ENCODE results near the gene PRR15.
"Not testable (repeated sequence)": the region's sequence is repeated elsewhere in the genome, so short reads cannot be mapped to it uniquely, and the experiment has no call there.

Gene PRR15

GRCh38 chr7:29563590-29564495, at the start of gene PRR15:
TSS of gene PRR15 (plus strand) at chr7:29563835. CDS start at chr7:29566330, 2,495 bp downstream.
- in situ Hi-C loops (cut with MboI; ENCODE audit: low pct_unique_long_range_greater_than_20kb, low sequenced_read_pairs, unreplicated experiment) = no loop called here
- TF ChIP-seq CTCF (IDR thresholded peaks at IDR 0.05; ENCODE audit: extremely low read depth, insufficient read depth, missing control alignments) = no peak
- peak; percentile 38 for DNase-seq (ENCODE audit: low spot score)

GRCh38 chr7:29516491-29516890, 47.1 kb upstream of the PRR15 start:
- in situ Hi-C loops (cut with MboI; ENCODE audit: low pct_unique_long_range_greater_than_20kb, low sequenced_read_pairs, unreplicated experiment) = no loop called here
- TF ChIP-seq CTCF (IDR thresholded peaks at IDR 0.05; ENCODE audit: extremely low read depth, insufficient read depth, missing control alignments) = no peak

GRCh38 chr7:29518616-29519015, 45.0 kb upstream of the PRR15 start:
- in situ Hi-C loops (cut with MboI; ENCODE audit: low pct_unique_long_range_greater_than_20kb, low sequenced_read_pairs, unreplicated experiment) = no loop called here
- no peak for TF ChIP-seq CTCF (IDR thresholded peaks at IDR 0.05; ENCODE audit: extremely low read depth, insufficient read depth, missing control alignments)
- no peak for DNase-seq (ENCODE audit: low spot score)

More at GRCh38 chr7:29516491-29516890, 47.1 kb upstream of the PRR15 start:
- DNase-seq (ENCODE audit: low spot score) = no peak

- in situ Hi-C loops (cut with MboI; ENCODE audit: low pct_unique_long_range_greater_than_20kb, low sequenced_read_pairs, unreplicated experiment) = no loop called here
- TF ChIP-seq CTCF (IDR thresholded peaks at IDR 0.05; ENCODE audit: extremely low read depth, insufficient read depth, missing control alignments) = no peak
- no peak for DNase-seq (ENCODE audit: low spot score)
Measured at GRCh38 chr7:29523728-29524127, 39.9 kb upstream of the PRR15 start.

- no peak for TF ChIP-seq CTCF (IDR thresholded peaks at IDR 0.05; ENCODE audit: extremely low read depth, insufficient read depth, missing control alignments)
- DNase-seq (ENCODE audit: low spot score) = no peak
- in situ Hi-C loops (cut with MboI; ENCODE audit: low pct_unique_long_range_greater_than_20kb, low sequenced_read_pairs, unreplicated experiment) = no loop called here
Measured at GRCh38 chr7:29527505-29528108, 36.0 kb upstream of the PRR15 start.

- DNase-seq (ENCODE audit: low spot score); in situ Hi-C loops (cut with MboI; ENCODE audit: low pct_unique_long_range_greater_than_20kb, low sequenced_read_pairs, unreplicated experiment): not testable (repeated sequence)
Measured at GRCh38 chr7:29528526-29528925, 35.1 kb upstream of the PRR15 start.

GRCh38 chr7:29538389-29538788, 25.2 kb upstream of the PRR15 start:
- TF ChIP-seq CTCF (IDR thresholded peaks at IDR 0.05; ENCODE audit: extremely low read depth, insufficient read depth, missing control alignments) = no peak
- DNase-seq (ENCODE audit: low spot score) = no peak
- in situ Hi-C loops (cut with MboI; ENCODE audit: low pct_unique_long_range_greater_than_20kb, low sequenced_read_pairs, unreplicated experiment) = no loop called here

Measured in GM13977 (cell line).